ENCODE data around the gene GCN1. TPM values are rescaled to one million over a fixed set of nuclear protein-coding genes. Genes with fewer than 3 reads are reported as not detected.

GCN1 gene
- polyA plus RNA-seq, 2 of the 4 experiments (the other 2 are of a cell fraction) = 43.2 to 64.1 TPM

- H3K4me1 ChIP-seq = no peaks in the 10 kb centered on the region
- 92% methylated on average over 11 of the region's 11 CpGs for WGBS (ENCODE audit: missing lambda C conversion rate)
- no peak for DNase-seq (ENCODE audit: low read depth in 1 of 2, low spot score in 1 of 2)
- H3K4me2 ChIP-seq = no peak overlapping the region
- ChIA-PET POLR2A (interaction anchor here (0.5 to 0.8 kb wide), 3 partner anchors 13 to 39 kb away, joined by 3 read pairs; partner anchors contain the start of gene RPLP0), CTCF (interaction anchor here (0.8 to 2.3 kb wide), 4 partner anchors 8 to 65 kb away, joined by 3 to 5 read pairs (median 4); no protein-coding TSS in a partner anchor)
- no peak overlapping the region for H3K4me3 ChIP-seq
- no peak overlapping the region for H3K27ac ChIP-seq
- no peak for FAIRE-seq
- ATAC-seq = no peak
- no peak for TF ChIP-seq ZNF302 (CRISPR knock-in tag; IDR thresholded peaks at IDR 0.05)
- TF ChIP-seq MYC (IDR thresholded peaks at IDR 0.05; ENCODE audit: borderline replicate concordance, low read length) = no peak
- no peaks in the 10 kb centered on the region for H3K9me3 ChIP-seq
Measured at GRCh38 chr12:120161852-120162251, 32.7 kb downstream of the GCN1 start.

- CTCF ChIA-PET = interaction anchor here (0.6 to 2.7 kb wide), 8 partner anchors 9 to 41 kb away, joined by 3 to 8 read pairs (median 4); no protein-coding TSS in a partner anchor
- H3K4me3 ChIP-seq = no peak overlapping the region
- ATAC-seq = no peak
- TF ChIP-seq JUN (IDR thresholded peaks at IDR 0.05) (no peak), REST (IDR thresholded peaks at IDR 0.05) (no peak), CBX8 (IDR thresholded peaks at IDR 0.05) (no peak), RARB (CRISPR knock-in tag; IDR thresholded peaks at IDR 0.05) (no peak), EP300 (IDR thresholded peaks at IDR 0.05) (no peak), CEBPB (IDR thresholded peaks at IDR 0.05) (no peak), MAX (IDR thresholded peaks at IDR 0.05) (no peak), MAZ (IDR thresholded peaks at IDR 0.05; ENCODE audit: borderline replicate concordance, low read depth, low read length) (no peak), HDAC2 (IDR thresholded peaks at IDR 0.05) (no peak), E2F6 (IDR thresholded peaks at IDR 0.05; ENCODE audit: borderline replicate concordance, low read depth) (no peak), FOXS1 (CRISPR knock-in tag; IDR thresholded peaks at IDR 0.05) (no peak), HOXB13 (CRISPR knock-in tag; IDR thresholded peaks at IDR 0.05; ENCODE audit: low read depth) (no peak), JUNB (IDR thresholded peaks at IDR 0.05) (no peak), ZSCAN20 (CRISPR knock-in tag; IDR thresholded peaks at IDR 0.05) (no peak), ATOH8 (CRISPR knock-in tag; IDR thresholded peaks at IDR 0.05; ENCODE audit: low read depth) (no peak), FOSL2 (IDR thresholded peaks at IDR 0.05) (no peak), FOSL2 (CRISPR knock-in tag; IDR thresholded peaks at IDR 0.05) (no peak), EHF (CRISPR knock-in tag; IDR thresholded peaks at IDR 0.05) (no peak), FOSB (CRISPR knock-in tag; IDR thresholded peaks at IDR 0.05) (no peak), CTCF (IDR thresholded peaks at IDR 0.05) (no peak)
- H3K4me2 ChIP-seq = no peak overlapping the region
- no peak for FAIRE-seq
- no peak for DNase-seq (ENCODE audit: low read depth in 1 of 2, low spot score in 1 of 2)
- no peaks in the 10 kb centered on the region for H3K4me1 ChIP-seq
- POLR2A ChIA-PET = interaction anchor here (1.3 kb wide), 1 partner anchor 9 kb away, joined by 3 read pairs; no protein-coding TSS in a partner anchor
- no peaks in the 10 kb centered on the region for H3K9me3 ChIP-seq
- no peak overlapping the region for H3K27ac ChIP-seq
- 94% methylated on average over 12 of the region's 12 CpGs for WGBS (ENCODE audit: missing lambda C conversion rate)
Measured at GRCh38 chr12:120159509-120160237, 34.8 kb downstream of the GCN1 start.
